ENCODE data around the gene SLC9A3. TPM values are rescaled to one million over a fixed set of nuclear protein-coding genes. Genes with fewer than 3 reads are reported as not detected.
"Not testable (repeated sequence)": the region's sequence is repeated elsewhere in the genome, so short reads cannot be mapped to it uniquely, and the experiment has no call there.

SLC9A3 gene
- total RNA-seq, 2 donors from 2014 or later = 0.69 to 0.71 TPM

GRCh38 chr5:516980-517379 lies 7.3 kb downstream of the SLC9A3 start:
- intact Hi-C loops (cut with DNase I) = no loop called here
- no peak for DNase-seq (ENCODE audit: low spot score)

- intact Hi-C loops (cut with DNase I) = no loop called here
- no peak for DNase-seq (ENCODE audit: low spot score)
Observed at GRCh38 chr5:516338-516925, 7.8 kb downstream of the SLC9A3 start.

GRCh38 chr5:515273-515836 lies 8.9 kb downstream of the SLC9A3 start:
- no peak for DNase-seq (ENCODE audit: low spot score)
- intact Hi-C loops (cut with DNase I) = no loop called here

GRCh38 chr5:514673-515072 lies 9.6 kb downstream of the SLC9A3 start:
- intact Hi-C loops (cut with DNase I) = no loop called here
- DNase-seq (ENCODE audit: low spot score) = no peak

- DNase-seq (ENCODE audit: low spot score) = no peak
- intact Hi-C loops (cut with DNase I) = no loop called here
Observed at GRCh38 chr5:514101-514485, 10.2 kb downstream of the SLC9A3 start.

- intact Hi-C loops (cut with DNase I) = no loop called here
- no peak for DNase-seq (ENCODE audit: low spot score)
Observed at GRCh38 chr5:513216-514100, 10.8 kb downstream of the SLC9A3 start.

- intact Hi-C loops (cut with DNase I) = no loop called here
- no peak for DNase-seq (ENCODE audit: low spot score)
Observed at GRCh38 chr5:511476-511875, 12.8 kb downstream of the SLC9A3 start.

GRCh38 chr5:510521-510920 lies 13.7 kb downstream of the SLC9A3 start:
- no peak for DNase-seq (ENCODE audit: low spot score)
- intact Hi-C loops (cut with DNase I) = no loop called here

- DNase-seq (ENCODE audit: low spot score) = no peak
- intact Hi-C loops (cut with DNase I) = no loop called here
Observed at GRCh38 chr5:509611-510185, 14.6 kb downstream of the SLC9A3 start.

- DNase-seq (ENCODE audit: low spot score); intact Hi-C loops (cut with DNase I): not testable (repeated sequence)
Observed at GRCh38 chr5:507986-508575, 16.2 kb downstream of the SLC9A3 start.

GRCh38 chr5:505951-506525 lies 18.2 kb downstream of the SLC9A3 start:
- intact Hi-C loops (cut with DNase I) = no loop called here
- DNase-seq (ENCODE audit: low spot score) = no peak

GRCh38 chr5:504326-505154 lies 19.7 kb downstream of the SLC9A3 start:
- intact Hi-C loops (cut with DNase I) = no loop called here
- no peak for DNase-seq (ENCODE audit: low spot score)

GRCh38 chr5:502325-503079 lies 21.7 kb downstream of the SLC9A3 start:
- intact Hi-C loops (cut with DNase I) = no loop called here
- no peak for DNase-seq (ENCODE audit: low spot score)

- no peak for DNase-seq (ENCODE audit: low spot score)
- intact Hi-C loops (cut with DNase I) = no loop called here
Observed at GRCh38 chr5:501831-502184, 22.4 kb downstream of the SLC9A3 start.

- intact Hi-C loops (cut with DNase I) = no loop called here
- no peak for DNase-seq (ENCODE audit: low spot score)
Observed at GRCh38 chr5:501105-501830, 23.0 kb downstream of the SLC9A3 start.

- intact Hi-C loops (cut with DNase I) = no loop called here
- no peak for DNase-seq (ENCODE audit: low spot score)
Observed at GRCh38 chr5:500491-500890, 23.8 kb downstream of the SLC9A3 start.

All from posterior vena cava (tissue), 2 donors.